HG03575 (cell line): ENCODE measurements around the gene AGBL3.

Experiments
- ATAC-seq: cut with Tn5 transposase; IDR thresholded peaks from one replicate; pipeline ENCODE4 v1.9.1; 2021; ENCODE audit not compliant: unreplicated experiment, insufficient number of reproducible peaks, low FRiP score; ENCODE audit errors: extremely low read depth

AGBL3 gene

DNA sequence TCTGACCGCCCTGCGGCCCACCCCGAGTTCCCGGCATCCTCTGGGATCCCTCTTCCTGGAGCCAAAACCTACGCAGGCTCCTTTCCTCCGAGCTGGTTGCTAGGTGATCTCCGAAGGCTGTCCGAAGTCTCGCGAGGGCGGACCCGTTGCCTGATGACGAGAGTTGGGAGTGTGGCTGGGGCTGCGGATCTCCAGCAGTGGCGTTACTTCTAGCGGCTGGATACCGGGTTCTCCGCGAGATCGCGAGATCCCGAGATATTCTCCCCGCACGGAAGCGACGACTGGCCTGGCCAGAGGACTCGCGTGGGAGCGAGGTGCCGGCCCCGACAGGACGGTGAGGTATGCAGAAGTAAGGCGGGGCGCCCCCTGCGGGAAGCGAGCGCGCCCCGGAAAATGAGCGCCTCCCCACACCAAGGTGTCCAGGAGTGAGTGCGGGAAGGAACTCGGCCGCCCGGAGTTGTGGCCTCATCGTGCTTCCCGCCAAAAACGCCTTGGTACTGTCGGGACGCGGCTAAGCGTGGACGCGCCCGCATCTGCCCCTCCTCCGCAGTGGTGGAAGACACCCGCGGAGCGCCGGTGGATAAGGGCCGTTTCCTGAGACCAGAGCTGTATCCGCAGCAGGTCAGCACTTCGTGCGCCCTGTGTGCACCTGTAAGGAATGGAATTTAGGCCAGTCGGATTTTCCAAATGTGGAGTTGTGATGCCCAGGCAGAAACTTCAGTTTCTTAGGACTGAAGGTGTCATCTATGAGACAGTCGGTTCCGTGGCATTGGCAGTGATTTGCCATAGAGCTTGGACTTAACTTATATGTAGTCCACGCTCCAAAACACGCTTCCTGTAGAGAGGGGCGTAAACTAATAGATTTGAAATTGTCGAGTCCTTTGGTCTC lies at the start of gene AGBL3:
AGBL3 (plus strand) TSS at position 146 of the 889 bp plus-strand sequence. CDS start 1,426 bp downstream, outside the sequence.
- ATAC-seq: peak; percentile 58

DNA sequence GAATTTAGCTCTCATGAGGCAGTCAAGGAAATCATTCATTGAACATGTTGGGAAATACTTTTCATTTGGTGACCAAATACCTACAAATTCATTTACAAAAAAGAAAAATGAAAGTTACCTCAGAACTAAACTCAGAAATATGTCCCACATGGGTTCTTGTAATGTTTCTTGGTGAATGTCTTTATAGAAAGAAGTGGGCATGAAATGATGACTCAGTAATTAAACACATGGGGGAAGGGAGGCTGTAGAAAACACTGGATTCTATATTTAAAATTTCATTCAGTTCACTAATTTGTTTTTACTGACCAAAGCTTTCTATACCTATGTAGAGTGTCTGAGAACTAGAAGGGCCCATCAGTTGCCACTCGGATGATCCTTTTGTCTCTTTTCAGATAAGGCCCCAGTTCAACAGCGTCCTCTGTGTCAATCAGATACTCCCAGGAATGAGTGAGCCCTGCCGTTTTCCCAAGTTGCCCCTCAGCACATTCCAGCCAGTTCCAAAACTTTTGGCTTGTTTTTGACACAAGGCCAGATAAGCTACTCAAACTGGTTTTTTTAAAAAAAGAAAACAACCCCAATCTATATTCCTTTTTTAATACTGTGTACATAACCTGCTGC lies 49.3 kb upstream of the AGBL3 start:
- ATAC-seq: no peak

GRCh38 chr7:134938141-134938540 lies 48.2 kb upstream of the AGBL3 start:
- no peak for ATAC-seq

- no peak for ATAC-seq
These were observed 47.2 kb upstream of the AGBL3 start for GRCh38 chr7:134939136-134939535.

DNA sequence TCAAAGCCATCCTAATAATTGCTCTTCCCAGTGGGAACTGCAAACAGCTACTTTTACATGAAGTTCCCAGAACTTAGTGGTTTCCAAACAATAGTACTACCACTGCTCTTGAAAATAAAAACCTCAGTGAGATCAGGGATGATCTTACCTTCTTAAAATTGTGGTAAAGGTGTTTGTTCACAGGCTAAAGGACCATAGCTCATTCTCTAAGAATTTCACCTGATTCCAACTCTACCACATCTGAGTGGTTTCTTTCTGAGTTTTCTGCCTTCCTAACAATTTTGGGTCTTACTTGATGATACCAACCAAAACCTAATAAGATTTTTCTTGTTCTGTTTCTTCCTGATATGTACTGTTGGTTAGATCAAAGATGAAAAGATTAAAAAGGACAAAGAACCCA lies 45.6 kb upstream of the AGBL3 start:
- no peak for ATAC-seq

DNA sequence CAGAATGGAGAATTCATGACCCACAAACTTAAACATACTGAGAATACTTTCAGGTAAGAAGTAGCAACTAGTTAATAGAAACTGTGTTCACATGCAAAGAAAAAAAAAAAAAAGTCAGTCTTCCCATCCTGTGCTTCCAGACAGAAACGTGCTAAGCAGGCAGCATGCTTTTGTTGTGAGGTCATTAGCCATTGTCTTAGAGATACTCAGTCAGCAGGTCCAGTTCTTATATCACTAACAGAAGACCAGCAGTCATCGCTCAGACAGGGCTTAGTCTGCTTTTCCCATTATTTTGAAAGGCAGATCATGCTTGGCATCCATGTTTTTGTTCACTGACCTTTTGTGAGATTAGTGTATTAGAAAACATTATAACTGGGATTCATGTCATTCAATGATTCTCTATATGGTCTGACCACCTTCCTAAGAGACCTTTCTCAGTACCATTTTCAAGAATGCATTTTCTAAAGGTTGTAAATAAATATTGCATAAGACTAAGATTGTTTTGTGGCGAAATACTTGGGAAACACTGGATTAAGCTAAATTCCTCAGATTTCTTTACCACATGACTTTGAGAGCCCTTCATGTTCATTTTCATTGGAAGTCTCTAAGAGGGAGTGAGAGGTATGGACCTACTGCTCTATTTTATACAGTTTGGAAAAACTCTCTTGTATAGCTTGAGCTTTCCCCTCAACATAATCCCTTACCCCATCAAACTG lies 45.0 kb upstream of the AGBL3 start:
- ATAC-seq: no peak

- no peak for ATAC-seq
These were observed 44.4 kb upstream of the AGBL3 start for GRCh38 chr7:134941952-134942351.

- no peak for ATAC-seq
These were observed 43.4 kb upstream of the AGBL3 start for GRCh38 chr7:134942690-134943466.

DNA sequence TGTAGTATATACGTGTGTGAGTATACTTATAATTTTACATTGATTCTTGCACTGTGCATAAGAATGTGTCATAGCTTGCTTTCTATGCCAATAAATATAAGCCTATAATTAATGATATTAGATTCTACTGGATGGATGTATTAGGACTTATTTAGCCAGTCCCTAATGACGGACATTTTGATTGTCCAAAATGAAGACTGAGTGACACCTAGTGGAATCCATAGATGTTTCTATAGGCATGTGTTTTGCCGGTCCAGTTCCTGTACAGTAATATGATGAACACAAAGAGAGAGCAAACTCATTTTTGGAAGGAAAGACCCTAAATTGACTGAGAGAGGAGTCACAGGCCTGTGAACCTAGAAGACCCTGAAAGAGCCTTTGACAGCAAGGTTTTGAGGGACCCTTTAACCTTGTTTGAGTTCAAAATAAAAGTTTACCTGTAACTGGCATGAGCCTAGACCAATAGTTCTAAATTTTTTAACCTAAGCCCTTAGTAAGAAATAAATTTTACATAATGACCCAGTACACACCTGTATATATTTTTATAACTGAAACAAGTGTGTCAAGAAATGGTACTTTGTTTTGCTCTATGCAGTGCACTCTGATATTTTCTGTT lies 42.4 kb upstream of the AGBL3 start:
- ATAC-seq: no peak

GRCh38 chr7:134945691-134946090 lies 40.6 kb upstream of the AGBL3 start:
- ATAC-seq: no peak

DNA sequence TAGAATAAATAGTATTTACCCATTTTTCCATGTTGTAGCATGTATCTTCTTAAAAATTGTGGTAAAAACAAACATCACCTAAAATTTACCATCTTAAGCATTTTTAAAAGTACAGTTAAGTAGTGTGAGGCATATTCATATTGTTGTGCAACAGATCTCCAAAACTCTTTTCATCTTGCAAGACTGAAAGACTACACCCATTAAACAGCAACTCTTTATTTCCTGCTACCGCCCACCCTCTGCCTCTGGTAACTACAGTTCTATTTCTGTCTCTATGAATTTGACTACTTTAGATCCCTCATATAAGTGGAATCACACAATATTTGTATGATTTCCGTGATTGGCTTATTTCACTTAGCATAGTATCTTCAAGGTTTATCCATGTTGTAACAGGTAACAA lies 40.0 kb upstream of the AGBL3 start:
- no peak for ATAC-seq

- no peak for ATAC-seq
These were observed 39.0 kb upstream of the AGBL3 start for GRCh38 chr7:134947329-134947728.

DNA sequence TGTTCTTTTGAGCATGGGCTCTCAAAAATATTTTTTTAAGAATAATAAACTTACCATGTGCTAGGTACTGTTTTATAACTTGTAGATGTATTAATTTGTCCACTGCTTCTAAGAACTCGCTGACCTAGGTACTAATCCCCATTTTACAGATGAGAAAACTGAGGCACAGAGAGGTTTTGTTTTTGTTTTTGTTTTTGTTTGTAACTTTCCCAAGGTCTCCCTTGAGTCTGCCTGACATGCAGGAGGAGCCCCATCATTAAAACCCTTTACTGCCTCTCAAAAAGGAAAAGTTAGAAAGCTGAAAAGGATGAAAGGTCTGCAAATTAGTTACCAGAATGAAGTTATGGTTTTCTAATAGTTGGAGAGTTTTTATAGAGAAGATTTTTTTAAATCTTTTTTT lies 38.5 kb upstream of the AGBL3 start:
- no peak for ATAC-seq

- ATAC-seq: no peak
These were observed 38.1 kb upstream of the AGBL3 start for GRCh38 chr7:134948246-134948645.

- no peak for ATAC-seq
These were observed 37.6 kb upstream of the AGBL3 start for GRCh38 chr7:134948736-134949135.

- no peak for ATAC-seq
These were observed 37.1 kb upstream of the AGBL3 start for GRCh38 chr7:134949171-134949570.

GRCh38 chr7:134954197-134955082 lies 31.9 kb upstream of the AGBL3 start:
- ATAC-seq: no peak

- ATAC-seq: no peak
These were observed 29.3 kb upstream of the AGBL3 start for GRCh38 chr7:134957005-134957404.
